Measurements from ENCODE around the gene CTNNA3.
"Not testable (repeated sequence)": the region's sequence is repeated elsewhere in the genome, so short reads cannot be mapped to it uniquely, and the experiment has no call there.

Gene CTNNA3

GRCh38 chr10:67690540-67690939 is 5.5 kb downstream of the CTNNA3 start:
- H3K27ac Mint-ChIP-seq, H3K9me3 Mint-ChIP-seq: not testable (repeated sequence)

GRCh38 chr10:67684140-67684539 is 11.9 kb downstream of the CTNNA3 start:
- H3K36me3 Mint-ChIP-seq (ENCODE audit: insufficient read depth); ATAC-seq (replicated peaks); H3K9me3 Mint-ChIP-seq; H3K4me1 Mint-ChIP-seq (ENCODE audit: low read depth in 2 of 2); DNase-seq; H3K4me3 Mint-ChIP-seq; H3K27ac Mint-ChIP-seq: not testable (repeated sequence)
- peaks cover 9 to 16% of the 10 kb centered on the region in 2 donors for H3K27me3 Mint-ChIP-seq

More at GRCh38 chr10:67690540-67690939, 5.5 kb downstream of the CTNNA3 start:
- not testable (repeated sequence) for H3K4me3 Mint-ChIP-seq; DNase-seq; H3K4me1 Mint-ChIP-seq (ENCODE audit: low read depth in 2 of 2); ATAC-seq (replicated peaks); H3K36me3 Mint-ChIP-seq (ENCODE audit: insufficient read depth)
- peaks cover 15 to 27% of the 10 kb centered on the region in 2 donors for H3K27me3 Mint-ChIP-seq

DNA sequence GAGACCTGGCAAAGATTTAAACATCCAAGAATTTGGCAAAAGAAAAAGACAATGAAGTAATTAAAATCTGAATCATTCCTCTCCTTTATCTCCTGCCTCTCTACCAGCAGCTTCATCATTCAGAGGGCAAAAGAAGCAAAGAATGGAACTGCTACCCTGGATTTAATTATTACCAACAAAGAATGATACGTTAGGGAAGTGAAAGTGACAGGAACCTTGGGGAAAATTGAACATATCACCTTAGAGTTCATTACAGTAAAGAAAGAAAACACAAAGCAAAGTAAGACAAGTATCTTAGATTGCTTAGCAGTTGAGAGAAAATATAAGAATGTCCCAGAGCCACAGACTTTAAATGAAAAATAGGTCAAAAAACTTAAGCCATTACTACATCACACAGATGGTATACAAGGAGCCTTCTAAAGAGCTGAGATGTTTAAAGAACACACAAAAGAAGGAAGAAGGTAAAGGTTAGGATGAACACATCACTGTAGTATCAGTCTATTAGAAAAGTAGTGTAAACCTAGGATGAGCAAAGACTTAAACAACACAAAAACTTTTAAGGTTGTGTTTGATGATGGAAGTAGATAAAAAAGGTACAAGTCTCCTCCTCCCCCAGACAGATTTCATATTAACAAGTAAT is 17.5 kb downstream of the CTNNA3 start:
- Mint-ChIP-seq H3K27me3 (peaks cover 39 to 41% of the 10 kb centered on the region in 2 donors), H3K9me3 (peaks cover 0 to 2% of the 10 kb centered on the region in 2 donors), H3K4me1 (ENCODE audit: low read depth in 2 of 2) (no peaks in the 10 kb centered on the region), H3K27ac (no peak overlapping the region), H3K4me3 (no peak overlapping the region), H3K36me3 (ENCODE audit: insufficient read depth) (no peaks in the 10 kb centered on the region)
- DNase-seq (no peak), ATAC-seq (replicated peaks) (no peak)

- H3K27ac Mint-ChIP-seq, result no peak overlapping the region
- DNase-seq, result no peak
Observed at GRCh38 chr10:67676208-67676825, 19.7 kb downstream of the CTNNA3 start.

DNA sequence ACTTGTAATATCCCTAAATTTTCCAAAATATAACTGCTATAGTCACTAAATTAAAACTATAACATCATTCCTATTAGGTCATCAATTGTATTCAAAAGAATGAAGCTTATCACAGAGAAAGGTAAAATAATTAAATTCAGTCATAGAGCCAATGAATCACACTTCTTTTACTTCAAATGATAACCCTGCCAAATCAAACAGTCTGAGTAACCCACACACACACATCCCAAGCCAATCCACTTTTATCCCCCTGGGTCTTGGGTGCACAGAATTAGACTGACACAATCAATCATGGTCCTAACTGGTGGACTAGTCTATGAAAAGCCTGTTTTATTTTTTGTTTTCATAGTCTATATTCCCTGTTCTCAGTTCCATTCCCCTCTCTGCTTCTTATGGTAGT is 25.6 kb downstream of the CTNNA3 start:
- no peak overlapping the region for H3K27ac Mint-ChIP-seq
- H3K27me3 Mint-ChIP-seq, result peaks cover 4 to 10% of the 10 kb centered on the region in 2 donors

More at GRCh38 chr10:67676208-67676825, 19.7 kb downstream of the CTNNA3 start:
- Mint-ChIP-seq H3K9me3 (no peaks in the 10 kb centered on the region), H3K36me3 (ENCODE audit: insufficient read depth) (no peaks in the 10 kb centered on the region), H3K4me3 (no peak overlapping the region), H3K27me3 (peaks cover 39 to 41% of the 10 kb centered on the region in 2 donors), H3K4me1 (ENCODE audit: low read depth in 2 of 2) (no peaks in the 10 kb centered on the region)
- no peak for ATAC-seq (replicated peaks)

GRCh38 chr10:67669978-67670377 is 26.0 kb downstream of the CTNNA3 start:
- ATAC-seq (replicated peaks), result no peak
- Mint-ChIP-seq H3K27me3 (peaks cover 0 to 11% of the 10 kb centered on the region in 2 donors), H3K4me1 (ENCODE audit: low read depth in 2 of 2) (no peaks in the 10 kb centered on the region), H3K27ac (no peak overlapping the region), H3K4me3 (no peak overlapping the region), H3K9me3 (no peaks in the 10 kb centered on the region), H3K36me3 (ENCODE audit: insufficient read depth) (no peaks in the 10 kb centered on the region)
- DNase-seq, result no peak

More for the DNA sequence above, 25.6 kb downstream of the CTNNA3 start:
- ATAC-seq (replicated peaks), result no peak
- H3K4me3 Mint-ChIP-seq, result no peak overlapping the region
- DNase-seq, result no peak
- no peaks in the 10 kb centered on the region for H3K4me1 Mint-ChIP-seq (ENCODE audit: low read depth in 2 of 2)
- no peaks in the 10 kb centered on the region for H3K36me3 Mint-ChIP-seq (ENCODE audit: insufficient read depth)
- H3K9me3 Mint-ChIP-seq, result no peaks in the 10 kb centered on the region

DNA sequence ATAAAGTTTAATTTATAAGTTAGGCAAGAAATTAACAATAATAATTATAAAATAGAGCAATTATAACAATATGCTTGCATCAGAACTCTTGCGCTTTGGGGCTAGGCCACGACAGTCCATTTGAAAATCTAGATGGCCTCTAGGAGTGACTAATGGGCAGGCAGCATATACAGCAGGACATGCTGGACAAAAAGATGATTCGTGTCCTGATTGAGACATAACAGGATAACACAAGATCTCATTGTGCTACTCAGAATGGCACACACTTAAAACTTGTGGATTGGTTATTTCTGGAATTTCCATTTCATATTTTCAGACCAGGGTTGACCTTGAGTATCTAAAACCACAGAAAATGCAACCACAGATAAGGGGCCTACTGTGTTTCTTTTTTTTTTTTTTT is 27.5 kb downstream of the CTNNA3 start:
- no peak for DNase-seq
- ATAC-seq (replicated peaks), result no peak
- H3K4me3 Mint-ChIP-seq, result no peak overlapping the region
- H3K4me1 Mint-ChIP-seq (ENCODE audit: low read depth in 2 of 2), result no peaks in the 10 kb centered on the region
- H3K9me3 Mint-ChIP-seq, result no peaks in the 10 kb centered on the region
- no peaks in the 10 kb centered on the region for H3K36me3 Mint-ChIP-seq (ENCODE audit: insufficient read depth)
- no peak overlapping the region for H3K27ac Mint-ChIP-seq
- H3K27me3 Mint-ChIP-seq, result peaks cover 0 to 11% of the 10 kb centered on the region in 2 donors

GRCh38 chr10:67667035-67667425 is 29.0 kb downstream of the CTNNA3 start:
- Mint-ChIP-seq H3K9me3 (no peaks in the 10 kb centered on the region), H3K4me1 (ENCODE audit: low read depth in 2 of 2) (no peaks in the 10 kb centered on the region), H3K27me3 (peaks cover 0 to 11% of the 10 kb centered on the region in 2 donors), H3K4me3 (no peak overlapping the region), H3K27ac (no peak overlapping the region), H3K36me3 (ENCODE audit: insufficient read depth) (no peaks in the 10 kb centered on the region)
- no peak for DNase-seq
- no peak for ATAC-seq (replicated peaks)

- Mint-ChIP-seq H3K4me3 (no peak overlapping the region), H3K27ac (no peak overlapping the region)
- no peak for ATAC-seq (replicated peaks)
Observed at GRCh38 chr10:67666416-67667034, 29.5 kb downstream of the CTNNA3 start.

DNA sequence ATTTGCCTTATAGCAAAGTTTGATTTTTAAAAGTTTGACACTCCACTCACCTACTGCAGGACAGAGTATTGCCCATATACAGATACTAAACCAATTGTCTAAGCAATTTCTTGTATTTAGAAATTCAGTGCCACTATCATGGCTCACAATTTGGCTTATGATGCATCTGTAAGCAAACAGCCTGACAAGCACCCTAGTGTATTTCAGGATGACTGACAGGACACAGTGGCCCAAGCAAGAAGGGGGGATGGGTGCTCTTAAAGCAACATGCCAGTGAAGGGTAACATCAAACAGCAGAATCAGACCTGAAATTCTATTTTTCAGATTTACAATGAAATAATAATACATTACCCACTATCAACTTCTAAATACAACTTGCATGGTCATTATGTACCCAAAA is 30.5 kb downstream of the CTNNA3 start:
- Mint-ChIP-seq H3K9me3 (no peaks in the 10 kb centered on the region), H3K4me3 (no peak overlapping the region), H3K27me3 (peaks cover 1 to 11% of the 10 kb centered on the region in 2 donors), H3K36me3 (ENCODE audit: insufficient read depth) (no peaks in the 10 kb centered on the region), H3K27ac (no peak overlapping the region), H3K4me1 (ENCODE audit: low read depth in 2 of 2) (no peaks in the 10 kb centered on the region)
- DNase-seq (no peak), ATAC-seq (replicated peaks) (no peak)

More at GRCh38 chr10:67666416-67667034, 29.5 kb downstream of the CTNNA3 start:
- Mint-ChIP-seq H3K27me3 (peaks cover 0 to 11% of the 10 kb centered on the region in 2 donors), H3K9me3 (no peaks in the 10 kb centered on the region), H3K36me3 (ENCODE audit: insufficient read depth) (no peaks in the 10 kb centered on the region), H3K4me1 (ENCODE audit: low read depth in 2 of 2) (no peaks in the 10 kb centered on the region)
- no peak for DNase-seq

- H3K27ac Mint-ChIP-seq, result no peak overlapping the region
- no peaks in the 10 kb centered on the region for H3K9me3 Mint-ChIP-seq
- peaks cover 7 to 16% of the 10 kb centered on the region in 2 donors for H3K27me3 Mint-ChIP-seq
- no peak overlapping the region for H3K4me3 Mint-ChIP-seq
- DNase-seq (no peak), ATAC-seq (replicated peaks) (no peak)
- no peaks in the 10 kb centered on the region for H3K4me1 Mint-ChIP-seq (ENCODE audit: low read depth in 2 of 2)
- H3K36me3 Mint-ChIP-seq (ENCODE audit: insufficient read depth), result no peaks in the 10 kb centered on the region
Observed at GRCh38 chr10:67664942-67665341, 31.1 kb downstream of the CTNNA3 start.

GRCh38 chr10:67663449-67664087 is 32.4 kb downstream of the CTNNA3 start:
- peaks cover 9 to 17% of the 10 kb centered on the region in 2 donors for H3K27me3 Mint-ChIP-seq
- no peaks in the 10 kb centered on the region for H3K9me3 Mint-ChIP-seq
- no peak overlapping the region for H3K4me3 Mint-ChIP-seq
- H3K36me3 Mint-ChIP-seq (ENCODE audit: insufficient read depth), result no peaks in the 10 kb centered on the region
- no peak for DNase-seq
- H3K4me1 Mint-ChIP-seq (ENCODE audit: low read depth in 2 of 2), result no peaks in the 10 kb centered on the region
- no peak for ATAC-seq (replicated peaks)
- H3K27ac Mint-ChIP-seq, result no peak overlapping the region

GRCh38 chr10:67662415-67662814 is 33.6 kb downstream of the CTNNA3 start:
- peaks cover 17 to 24% of the 10 kb centered on the region in 2 donors for H3K27me3 Mint-ChIP-seq
- H3K36me3 Mint-ChIP-seq (ENCODE audit: insufficient read depth), result no peaks in the 10 kb centered on the region
- no peaks in the 10 kb centered on the region for H3K9me3 Mint-ChIP-seq
- no peak for DNase-seq
- no peak for ATAC-seq (replicated peaks)
- H3K4me3 Mint-ChIP-seq, result no peak overlapping the region
- no peak overlapping the region for H3K27ac Mint-ChIP-seq
- H3K4me1 Mint-ChIP-seq (ENCODE audit: low read depth in 2 of 2), result no peaks in the 10 kb centered on the region

All from effector memory CD8-positive, alpha-beta T cell (primary cell).